ENCODE results near the gene GPRC5B.

GPRC5B gene

GRCh38 chr16:19872179-19872863 is 12.3 kb downstream of the GPRC5B start:
- Histone ChIP-seq H2AFZ (ENCODE audit: low read length) (no peak overlapping the region), H3F3A (ENCODE audit: insufficient read depth, low read length) (no peaks in the 10 kb centered on the region), H3K4me3 (ENCODE audit: low read length) (no peak overlapping the region), H3K9me3 (replicated peaks; ENCODE audit: insufficient read depth, low read length) (no peaks in the 10 kb centered on the region), H3K27me3 (replicated peaks; ENCODE audit: insufficient read depth, low read length) (no peaks in the 10 kb centered on the region), H4K20me1 (ENCODE audit: insufficient read depth, low read length) (no peaks in the 10 kb centered on the region), H3K9ac (ENCODE audit: low read length) (no peak overlapping the region), H3K27ac (ENCODE audit: low read length) (no peak overlapping the region), H3K4me1 (ENCODE audit: low read length) (no peaks in the 10 kb centered on the region), H3K79me2 (ENCODE audit: low read length) (no peaks in the 10 kb centered on the region), H3K36me3 (replicated peaks; ENCODE audit: insufficient read depth, low read length) (no peaks in the 10 kb centered on the region), H3K9me2 (replicated peaks; ENCODE audit: insufficient read depth, low read length) (no peaks in the 10 kb centered on the region), H3K4me2 (ENCODE audit: low read depth, low read length) (no peak overlapping the region)
- no peak for DNase-seq
- no peak for TF ChIP-seq CTCF (IDR thresholded peaks at IDR 0.05; ENCODE audit: low read length)
- TF ChIP-seq EZH2 (optimal IDR thresholded peaks at IDR 0.05; ENCODE audit: low read depth, low read length), result no peak
- TF ChIP-seq EZH2phosphoT487 (IDR thresholded peaks at IDR 0.05; ENCODE audit: low read length), result no peak

GRCh38 chr16:19871721-19872120 is 12.9 kb downstream of the GPRC5B start:
- Histone ChIP-seq H3F3A (ENCODE audit: insufficient read depth, low read length) (no peaks in the 10 kb centered on the region), H3K27me3 (replicated peaks; ENCODE audit: insufficient read depth, low read length) (no peaks in the 10 kb centered on the region), H3K9me3 (replicated peaks; ENCODE audit: insufficient read depth, low read length) (no peaks in the 10 kb centered on the region), H3K4me2 (ENCODE audit: low read depth, low read length) (no peak overlapping the region), H2AFZ (ENCODE audit: low read length) (no peak overlapping the region), H4K20me1 (ENCODE audit: insufficient read depth, low read length) (no peaks in the 10 kb centered on the region), H3K27ac (ENCODE audit: low read length) (no peak overlapping the region), H3K9me2 (replicated peaks; ENCODE audit: insufficient read depth, low read length) (no peaks in the 10 kb centered on the region), H3K4me3 (ENCODE audit: low read length) (no peak overlapping the region), H3K79me2 (ENCODE audit: low read length) (no peaks in the 10 kb centered on the region), H3K36me3 (replicated peaks; ENCODE audit: insufficient read depth, low read length) (no peaks in the 10 kb centered on the region), H3K4me1 (ENCODE audit: low read length) (no peaks in the 10 kb centered on the region), H3K9ac (ENCODE audit: low read length) (no peak overlapping the region)
- TF ChIP-seq CTCF (IDR thresholded peaks at IDR 0.05; ENCODE audit: low read length), result no peak
- TF ChIP-seq EZH2phosphoT487 (IDR thresholded peaks at IDR 0.05; ENCODE audit: low read length), result no peak
- TF ChIP-seq EZH2 (optimal IDR thresholded peaks at IDR 0.05; ENCODE audit: low read depth, low read length), result no peak
- DNase-seq, result no peak

GRCh38 chr16:19868421-19868820 is 16.2 kb downstream of the GPRC5B start:
- Histone ChIP-seq H3K9me2 (replicated peaks; ENCODE audit: insufficient read depth, low read length) (no peaks in the 10 kb centered on the region), H3K4me1 (ENCODE audit: low read length) (no peaks in the 10 kb centered on the region), H3F3A (ENCODE audit: insufficient read depth, low read length) (no peaks in the 10 kb centered on the region), H3K79me2 (ENCODE audit: low read length) (no peaks in the 10 kb centered on the region), H3K9ac (ENCODE audit: low read length) (no peak overlapping the region), H4K20me1 (ENCODE audit: insufficient read depth, low read length) (no peaks in the 10 kb centered on the region), H3K4me2 (ENCODE audit: low read depth, low read length) (no peak overlapping the region), H3K4me3 (ENCODE audit: low read length) (no peak overlapping the region), H2AFZ (ENCODE audit: low read length) (no peak overlapping the region), H3K36me3 (replicated peaks; ENCODE audit: insufficient read depth, low read length) (no peaks in the 10 kb centered on the region), H3K27me3 (replicated peaks; ENCODE audit: insufficient read depth, low read length) (no peaks in the 10 kb centered on the region), H3K27ac (ENCODE audit: low read length) (no peak overlapping the region), H3K9me3 (replicated peaks; ENCODE audit: insufficient read depth, low read length) (no peaks in the 10 kb centered on the region)
- no peak for DNase-seq
- no peak for TF ChIP-seq EZH2 (optimal IDR thresholded peaks at IDR 0.05; ENCODE audit: low read depth, low read length)

- H3K4me2 ChIP-seq (ENCODE audit: low read depth, low read length), result no peak overlapping the region
- no peak overlapping the region for H2AFZ ChIP-seq (ENCODE audit: low read length)
- H3K27ac ChIP-seq (ENCODE audit: low read length), result no peak overlapping the region
- no peaks in the 10 kb centered on the region for H3K4me1 ChIP-seq (ENCODE audit: low read length)
- H3K9me3 ChIP-seq (replicated peaks; ENCODE audit: insufficient read depth, low read length), result no peaks in the 10 kb centered on the region
- no peaks in the 10 kb centered on the region for H3K36me3 ChIP-seq (replicated peaks; ENCODE audit: insufficient read depth, low read length)
- H3F3A ChIP-seq (ENCODE audit: insufficient read depth, low read length), result no peaks in the 10 kb centered on the region
- no peaks in the 10 kb centered on the region for H4K20me1 ChIP-seq (ENCODE audit: insufficient read depth, low read length)
- TF ChIP-seq EZH2 (optimal IDR thresholded peaks at IDR 0.05; ENCODE audit: low read depth, low read length), result no peak
- no peak for TF ChIP-seq CTCF (IDR thresholded peaks at IDR 0.05; ENCODE audit: low read length)
- TF ChIP-seq EZH2phosphoT487 (IDR thresholded peaks at IDR 0.05; ENCODE audit: low read length), result no peak
- H3K79me2 ChIP-seq (ENCODE audit: low read length), result no peaks in the 10 kb centered on the region
- no peaks in the 10 kb centered on the region for H3K9me2 ChIP-seq (replicated peaks; ENCODE audit: insufficient read depth, low read length)
- no peaks in the 10 kb centered on the region for H3K27me3 ChIP-seq (replicated peaks; ENCODE audit: insufficient read depth, low read length)
- no peak for DNase-seq
- no peak overlapping the region for H3K9ac ChIP-seq (ENCODE audit: low read length)
- no peak overlapping the region for H3K4me3 ChIP-seq (ENCODE audit: low read length)
These were observed 20.1 kb downstream of the GPRC5B start for GRCh38 chr16:19864566-19864965.
